GM21515 (cell line): ENCODE data around the gene MAP2K6.

ENCODE experiments used
- ATAC-seq: cut with Tn5 transposase; IDR thresholded peaks from one replicate; pipeline ENCODE4 v1.9.1; 2021; ENCODE audit not compliant: unreplicated experiment

Gene MAP2K6

DNA sequence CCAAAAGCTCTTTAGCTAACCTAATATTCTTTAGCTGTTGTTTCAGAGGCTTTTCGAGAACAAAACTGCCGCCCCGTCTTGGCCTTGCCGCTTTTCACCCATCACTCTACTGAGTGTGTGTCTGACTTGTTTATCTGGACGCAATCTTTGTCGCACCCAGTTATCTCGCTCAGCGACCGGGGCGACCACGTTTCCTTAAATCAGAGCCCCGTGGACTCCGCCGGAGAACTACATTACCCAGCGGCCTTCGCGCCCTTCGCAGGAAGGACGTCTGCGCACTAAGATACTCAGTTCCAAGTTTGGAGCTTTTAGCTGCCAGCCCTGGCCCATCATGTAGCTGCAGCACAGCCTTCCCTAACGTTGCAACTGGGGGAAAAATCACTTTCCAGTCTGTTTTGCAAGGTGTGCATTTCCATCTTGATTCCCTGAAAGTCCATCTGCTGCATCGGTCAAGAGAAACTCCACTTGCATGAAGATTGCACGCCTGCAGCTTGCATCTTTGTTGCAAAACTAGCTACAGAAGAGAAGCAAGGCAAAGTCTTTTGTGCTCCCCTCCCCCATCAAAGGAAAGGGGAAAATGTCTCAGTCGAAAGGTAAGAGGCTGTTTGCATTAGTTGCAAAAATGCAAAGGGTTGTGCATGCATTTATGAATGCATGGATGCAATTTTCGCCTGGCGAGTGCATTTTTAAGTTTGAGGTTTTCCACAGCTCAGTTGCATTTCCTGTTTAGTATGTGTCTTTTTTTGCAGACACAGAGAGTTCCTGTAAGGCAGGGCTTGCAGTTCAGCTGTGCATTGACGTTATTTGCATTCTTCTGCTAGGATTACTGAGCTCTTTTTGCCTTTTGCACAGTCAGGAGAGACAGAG lies at the start of gene MAP2K6:
Gene MAP2K6 (plus strand): TSS at position 290 of the 867 bp plus-strand sequence. CDS start 288 bp downstream, at position 578.
- ATAC-seq, result peak; percentile 97

DNA sequence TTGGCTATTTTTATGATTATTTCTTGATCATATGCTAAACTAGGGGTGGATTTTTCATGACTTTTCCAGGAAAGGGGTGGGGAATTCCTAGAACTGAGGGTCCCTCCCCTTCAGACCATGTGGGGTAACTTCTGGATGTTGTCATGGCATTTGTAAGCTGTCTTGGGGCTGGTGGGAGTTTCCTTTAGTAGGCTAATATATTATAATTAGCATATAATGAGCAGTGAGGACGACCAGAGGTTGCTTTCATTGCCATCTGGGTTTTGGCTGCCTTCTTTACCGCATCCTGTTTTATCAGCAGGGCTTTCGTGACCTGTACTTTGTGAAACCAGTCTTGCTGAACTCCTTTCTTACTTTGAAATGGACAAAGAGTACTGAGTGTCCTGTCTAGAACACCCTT lies 47.2 kb upstream of the MAP2K6 start:
- peak; percentile 87 for ATAC-seq

GRCh38 chr17:69373069-69373468 lies 41.4 kb upstream of the MAP2K6 start:
- no peak for ATAC-seq

DNA sequence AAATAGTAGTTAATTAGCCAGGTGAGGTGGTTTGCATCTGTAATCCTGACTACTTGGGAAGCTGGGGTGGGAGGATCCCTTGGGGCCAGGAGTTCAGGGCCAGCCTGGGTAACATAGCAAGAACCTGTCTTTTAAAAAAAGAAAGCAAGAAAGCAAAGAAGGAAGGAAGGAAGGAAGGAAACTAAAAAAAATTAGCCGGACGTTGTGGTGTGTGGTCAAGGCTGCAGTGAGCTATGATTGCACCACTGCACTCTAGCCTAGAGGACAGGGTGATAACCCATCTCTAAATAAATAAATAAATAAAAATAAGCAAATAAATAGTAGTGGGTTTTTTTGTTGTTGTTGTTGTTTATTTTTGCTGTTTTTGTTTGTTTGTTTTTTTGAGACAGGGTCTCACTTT lies 39.3 kb upstream of the MAP2K6 start:
- no peak for ATAC-seq

GRCh38 chr17:69388822-69389442 lies 25.6 kb upstream of the MAP2K6 start:
- no peak for ATAC-seq

DNA sequence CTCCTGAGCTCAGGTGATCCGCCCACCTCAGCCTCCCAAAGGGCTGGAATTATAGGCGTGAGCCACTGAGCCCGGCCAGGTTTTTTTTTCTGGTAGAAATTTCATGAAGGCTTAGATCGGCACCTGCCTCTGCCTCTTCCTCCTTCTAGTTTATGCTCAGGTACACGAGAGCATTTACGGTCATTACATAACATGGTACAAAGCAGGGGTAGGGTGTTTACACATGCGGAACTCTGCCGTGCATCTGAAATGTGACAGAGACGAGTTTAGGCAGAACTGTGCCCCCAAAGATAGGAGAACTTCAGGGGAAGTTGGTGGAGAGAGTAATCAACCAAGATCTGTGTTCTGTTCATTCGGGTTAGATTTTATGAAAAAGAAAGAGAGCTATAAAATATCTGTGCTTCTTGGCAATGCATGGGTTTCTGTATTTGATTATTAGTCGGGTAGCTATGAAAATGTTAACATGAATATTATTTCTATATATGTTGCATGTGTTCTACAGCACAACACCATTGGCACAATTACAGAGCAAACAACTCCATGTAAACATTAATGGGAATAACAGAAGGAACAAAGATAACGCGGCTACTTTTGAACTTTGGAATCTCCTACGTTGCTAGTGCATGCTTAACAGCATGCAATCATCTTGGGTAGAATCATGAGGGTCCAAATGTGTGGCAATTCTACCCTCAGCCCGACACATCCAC lies 23.5 kb upstream of the MAP2K6 start:
- no peak for ATAC-seq

DNA sequence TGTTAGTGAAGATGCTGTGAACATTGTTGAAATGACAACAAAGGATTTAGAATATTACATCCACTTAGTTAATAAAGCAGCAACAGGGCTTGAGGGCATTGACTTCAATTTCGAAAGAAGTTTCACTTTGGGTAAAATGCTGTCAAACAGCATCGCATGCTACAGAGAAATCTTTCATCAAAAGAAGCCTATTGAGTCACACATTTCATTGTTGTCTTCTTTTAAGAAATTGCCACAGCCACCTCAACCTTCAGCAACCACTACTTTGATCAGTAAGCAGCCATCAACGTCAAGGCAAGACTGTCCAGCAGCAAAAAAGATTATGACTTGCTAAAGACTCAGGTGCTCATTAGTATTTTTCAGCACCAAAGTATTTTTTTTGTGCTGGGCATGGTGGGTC lies 13.2 kb upstream of the MAP2K6 start:
- no peak for ATAC-seq

- no peak for ATAC-seq
These were observed 12.4 kb upstream of the MAP2K6 start for GRCh38 chr17:69402052-69402451.

DNA sequence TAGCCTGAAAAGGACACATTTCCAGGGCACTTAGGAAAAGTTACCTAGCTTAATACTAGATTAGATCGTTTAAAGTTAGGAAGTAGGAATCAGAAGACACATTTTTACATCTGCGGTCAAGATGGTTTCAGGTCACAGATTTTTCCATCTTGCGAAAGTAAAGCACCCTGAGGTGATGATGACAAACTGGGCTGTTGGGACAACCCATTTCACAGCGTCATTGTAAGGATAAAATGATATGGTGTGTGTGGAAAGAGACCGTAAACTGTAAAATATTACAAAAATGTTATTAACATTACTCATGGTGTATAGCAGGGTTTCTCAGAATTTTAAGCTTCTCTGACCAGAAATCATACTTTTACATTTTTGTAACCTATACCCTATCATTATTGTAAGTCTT lies 10.1 kb upstream of the MAP2K6 start:
- no peak for ATAC-seq

GRCh38 chr17:69405096-69405495 lies 9.4 kb upstream of the MAP2K6 start:
- ATAC-seq, result no peak

DNA sequence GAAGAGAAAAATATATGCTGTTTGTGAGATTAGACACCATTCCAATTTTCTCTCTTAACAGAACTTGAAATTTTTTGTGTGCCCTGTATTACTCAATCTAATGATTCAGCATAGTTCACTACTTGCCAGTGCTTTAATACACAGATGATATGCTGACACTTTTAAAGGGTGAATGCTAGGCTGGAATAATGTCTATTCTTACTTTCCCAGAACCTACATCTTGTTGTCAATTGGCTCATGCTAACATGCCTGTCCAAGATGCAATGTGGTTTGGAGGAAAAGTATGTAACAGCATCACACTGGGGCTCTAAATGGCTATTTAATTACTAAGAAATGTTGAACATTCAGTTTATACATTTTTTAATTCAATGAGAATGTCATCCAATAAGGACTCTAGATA lies 7.6 kb upstream of the MAP2K6 start:
- no peak for ATAC-seq

DNA sequence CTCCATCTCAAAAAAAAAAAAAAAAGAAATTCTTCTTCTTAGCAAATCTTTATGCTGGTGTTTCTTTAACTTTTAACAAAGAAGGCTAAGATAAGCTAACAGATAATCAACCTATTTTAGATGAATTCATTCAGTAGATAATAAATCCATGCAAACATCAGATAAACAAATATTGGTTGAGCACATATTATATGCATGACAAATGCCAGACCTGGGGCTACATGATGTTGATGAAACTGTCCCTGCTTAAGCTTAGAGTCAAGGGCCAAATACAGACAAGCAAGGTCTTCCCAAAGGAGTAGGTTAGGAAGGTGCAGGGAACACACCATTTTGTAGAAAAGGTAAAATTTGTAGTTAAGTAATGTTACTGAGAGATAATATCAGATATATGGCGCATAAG lies 6.7 kb upstream of the MAP2K6 start:
- no peak for ATAC-seq

DNA sequence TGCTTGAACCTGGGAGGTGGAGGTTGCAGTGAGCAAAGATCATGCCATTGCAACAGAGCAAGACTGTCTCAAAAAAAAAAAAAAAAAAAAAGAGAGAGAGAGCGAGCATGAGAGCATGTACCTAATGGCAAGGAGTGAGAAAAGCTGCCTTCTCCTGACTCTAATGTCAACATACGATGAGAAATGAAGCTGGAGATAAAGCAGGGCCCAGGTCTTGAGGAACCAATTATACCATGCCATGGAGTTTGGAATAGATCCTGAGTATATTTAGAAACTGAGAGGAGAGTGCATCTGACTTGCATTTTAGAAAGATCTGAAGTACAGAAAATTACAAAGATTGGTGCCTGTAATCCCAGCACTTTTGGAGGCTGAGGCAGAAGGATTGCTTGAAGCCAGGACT lies 3.8 kb upstream of the MAP2K6 start:
- no peak for ATAC-seq

DNA sequence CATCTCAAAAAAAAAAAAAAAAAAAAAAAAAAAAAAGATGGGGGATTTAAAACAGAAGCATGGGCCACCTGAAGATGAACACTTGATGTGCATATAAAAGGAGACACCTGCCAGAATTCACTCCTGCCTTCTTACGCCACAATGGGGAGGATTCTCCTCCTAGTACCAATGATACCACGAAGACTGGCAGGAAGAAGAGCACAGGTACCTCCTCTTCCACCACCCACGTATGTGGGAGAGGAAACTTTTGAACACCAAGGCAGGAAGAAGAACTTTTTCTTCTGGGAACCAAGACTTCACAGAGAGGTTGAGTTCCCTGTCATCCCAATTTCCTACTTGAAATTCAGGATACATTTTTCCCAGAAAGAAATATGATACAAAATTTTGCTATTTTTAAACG lies 2.7 kb upstream of the MAP2K6 start:
- no peak for ATAC-seq

- ATAC-seq, result no peak
These were observed 2.2 kb upstream of the MAP2K6 start for GRCh38 chr17:69412251-69412671.

DNA sequence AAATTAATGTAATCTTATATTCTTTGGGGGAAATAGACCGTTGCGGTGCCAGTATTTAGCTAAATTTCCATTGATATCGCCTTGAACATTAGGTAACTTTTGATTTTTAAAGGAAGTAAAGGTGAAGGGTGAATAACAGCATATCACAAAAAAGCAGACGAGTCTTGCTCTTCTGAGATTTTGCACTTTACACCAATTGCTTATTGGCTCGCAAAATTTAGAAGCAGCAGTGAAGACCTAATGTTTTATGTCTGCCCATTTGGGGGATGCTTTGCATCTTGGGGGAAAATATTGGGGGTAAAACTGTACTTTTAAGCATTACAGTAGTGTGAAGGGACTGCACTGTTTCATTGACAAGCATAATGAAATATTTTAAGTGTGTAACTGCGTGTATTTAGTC lies 934 bp downstream of the MAP2K6 start:
- ATAC-seq, result no peak

- no peak for ATAC-seq
These were observed 3.3 kb downstream of the MAP2K6 start for GRCh38 chr17:69417545-69418483.

- no peak for ATAC-seq
These were observed 4.0 kb downstream of the MAP2K6 start for GRCh38 chr17:69418535-69418934.

- no peak for ATAC-seq
These were observed 9.0 kb downstream of the MAP2K6 start for GRCh38 chr17:69423450-69423849.

DNA sequence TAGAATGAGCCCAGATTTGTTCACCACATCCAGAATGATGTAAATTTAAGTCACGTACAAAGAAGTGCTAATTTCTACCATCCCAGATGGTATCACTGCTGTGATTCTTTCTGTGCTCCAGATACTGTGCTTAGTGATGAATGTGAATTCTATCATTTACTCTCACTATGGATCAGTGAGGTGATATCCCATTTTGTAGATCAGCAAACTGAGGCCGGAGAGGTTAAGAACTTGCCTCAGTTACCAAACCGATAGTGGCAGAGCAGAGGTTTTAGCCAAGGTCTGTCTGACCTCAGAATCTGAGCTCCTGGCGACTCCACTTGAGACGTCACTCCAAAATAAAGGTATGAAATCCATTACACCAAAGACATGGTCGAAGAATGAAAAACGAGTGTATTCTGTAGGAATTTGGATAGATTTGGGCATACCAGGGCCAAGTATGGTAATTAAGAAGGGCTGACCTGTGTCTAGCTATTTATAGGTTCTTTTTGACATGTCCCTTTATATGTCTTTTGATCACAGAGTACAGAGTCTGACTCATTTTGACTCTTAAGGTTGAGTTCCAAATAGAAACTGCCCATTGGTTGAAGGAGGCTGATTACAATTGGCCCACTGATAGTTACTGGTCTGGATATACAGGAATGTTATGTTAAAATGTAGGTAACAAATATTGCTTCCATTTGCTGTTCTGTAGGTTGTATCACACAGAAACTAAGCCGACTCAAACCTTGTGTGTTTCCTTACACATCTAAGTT lies 10.0 kb downstream of the MAP2K6 start:
- no peak for ATAC-seq
